Activated T-cell treated with anti-CD3 and anti-CD28 coated beads, Interleukin-2, amount 50 U/mL, for 1 hour (primary cell): ENCODE measurements around the gene S100A12.
"Not testable (repeated sequence)": the region's sequence is repeated elsewhere in the genome, so short reads cannot be mapped to it uniquely, and the experiment has no call there.

Experiments used
- DNase-seq: peaks from one replicate; pipeline ENCODE4 v3.0.0-alpha.2; 2020

Gene S100A12

DNA sequence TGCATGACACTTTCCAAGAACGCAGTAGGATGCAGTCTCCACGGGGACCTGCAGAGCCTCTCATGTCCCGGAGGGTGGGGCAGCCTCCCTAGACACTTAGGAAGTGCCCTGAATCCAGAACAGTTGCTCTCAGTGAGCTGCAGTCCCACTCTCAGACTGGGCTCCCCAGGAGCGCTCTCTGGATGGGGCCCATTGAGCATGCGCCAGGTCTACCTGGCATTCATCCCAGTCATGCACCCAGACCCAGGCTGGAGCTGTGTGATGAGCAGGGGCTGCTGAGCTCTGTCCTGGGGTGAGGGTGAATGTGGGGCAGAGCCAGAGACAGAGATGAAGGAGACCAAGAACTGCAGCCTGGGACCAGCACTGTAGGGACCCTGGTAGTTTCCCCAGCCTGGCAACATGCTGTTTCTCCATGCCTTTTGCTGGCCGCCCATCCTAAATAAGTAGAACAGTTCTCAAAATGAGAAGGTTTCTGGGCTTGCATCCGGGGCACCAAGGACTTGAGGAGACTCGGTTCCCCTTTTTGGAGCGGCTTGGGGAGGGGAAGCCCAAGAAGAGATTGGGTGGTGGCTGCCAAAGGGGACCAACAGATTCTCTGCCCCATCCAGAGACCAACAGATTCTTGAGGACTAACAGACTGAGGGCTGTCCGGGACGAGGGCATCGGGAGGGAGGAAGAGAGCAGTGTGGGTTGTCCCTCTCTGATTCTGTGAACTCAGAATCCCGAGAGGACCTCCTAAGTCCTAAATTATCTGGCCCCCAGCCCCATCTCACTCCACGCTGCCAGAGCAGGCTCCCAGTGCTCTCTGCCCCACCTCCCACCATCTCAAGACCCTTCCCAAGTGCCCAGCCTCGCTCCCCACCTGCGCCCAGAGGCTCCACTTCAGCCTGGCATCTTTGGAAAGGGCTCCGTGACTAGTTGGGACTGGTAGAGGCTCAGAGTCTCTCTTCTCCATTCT, 25.8 kb downstream of the S100A12 start:
- no peak for DNase-seq

DNA sequence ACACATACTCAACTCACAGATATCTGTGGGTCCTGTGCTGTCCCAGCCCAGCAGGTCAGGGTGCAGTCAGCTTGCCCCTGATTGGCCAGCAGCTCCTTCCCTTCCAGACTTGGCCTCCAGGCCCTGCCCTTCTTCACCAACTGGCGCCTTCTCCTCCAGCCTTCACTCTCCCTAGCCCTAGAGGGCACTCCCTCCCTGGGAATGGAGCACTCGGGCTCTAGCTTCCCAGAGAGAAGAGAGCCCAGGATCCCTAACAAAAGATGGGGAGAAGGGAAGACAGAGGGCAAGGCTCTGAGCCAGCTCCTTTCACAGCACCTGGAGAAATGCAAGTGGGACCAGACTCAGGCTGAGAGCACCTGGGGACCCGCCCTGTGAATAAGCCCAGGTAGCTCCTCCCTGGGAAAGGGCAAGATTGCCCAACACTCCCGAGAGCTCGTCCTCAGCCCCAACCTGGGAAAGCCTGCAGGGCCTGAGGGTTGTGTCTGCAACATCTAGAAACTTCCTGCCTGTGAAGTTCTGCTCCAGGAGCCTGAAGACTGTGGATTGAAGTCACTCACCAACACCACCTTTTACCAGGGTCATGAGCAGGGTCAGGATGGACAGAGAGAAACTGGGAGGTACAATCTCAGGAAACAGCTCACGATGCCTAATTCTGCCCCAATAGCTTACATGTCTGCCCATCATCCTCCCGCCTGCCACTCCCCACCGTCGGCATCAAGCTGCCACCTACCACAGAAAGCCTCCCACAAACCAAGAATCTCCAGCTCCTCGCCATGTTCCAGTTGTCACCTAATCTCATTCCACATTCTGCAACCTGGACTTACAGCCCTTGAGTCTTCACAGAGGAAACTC, 26.7 kb downstream of the S100A12 start, which contains the start of gene PGLYRP4:
Gene PGLYRP4 (minus strand): TSS at position 331 of the 852 bp plus-strand sequence. CDS start 909 bp downstream, outside the sequence.
- DNase-seq = no peak

DNA sequence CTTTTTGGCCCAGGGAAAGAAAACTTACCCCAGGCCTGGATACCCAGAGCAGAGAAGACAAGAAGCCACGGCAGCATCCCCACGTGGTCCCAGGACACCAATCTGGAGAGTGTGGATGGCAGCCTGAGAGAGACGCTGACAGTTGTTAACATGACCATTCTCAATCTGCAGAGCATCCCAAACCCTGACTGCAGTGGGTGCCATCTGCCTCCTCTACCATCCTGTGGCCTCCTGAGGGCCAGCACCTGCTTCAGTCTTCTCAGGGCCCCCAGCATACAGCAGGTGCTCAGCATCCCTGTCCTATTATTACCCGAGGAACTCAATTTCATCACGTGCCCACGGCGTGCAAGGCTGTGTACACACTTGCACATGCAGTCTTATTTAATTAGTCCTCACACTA, 27.6 kb downstream of the S100A12 start:
- DNase-seq = no peak

DNA sequence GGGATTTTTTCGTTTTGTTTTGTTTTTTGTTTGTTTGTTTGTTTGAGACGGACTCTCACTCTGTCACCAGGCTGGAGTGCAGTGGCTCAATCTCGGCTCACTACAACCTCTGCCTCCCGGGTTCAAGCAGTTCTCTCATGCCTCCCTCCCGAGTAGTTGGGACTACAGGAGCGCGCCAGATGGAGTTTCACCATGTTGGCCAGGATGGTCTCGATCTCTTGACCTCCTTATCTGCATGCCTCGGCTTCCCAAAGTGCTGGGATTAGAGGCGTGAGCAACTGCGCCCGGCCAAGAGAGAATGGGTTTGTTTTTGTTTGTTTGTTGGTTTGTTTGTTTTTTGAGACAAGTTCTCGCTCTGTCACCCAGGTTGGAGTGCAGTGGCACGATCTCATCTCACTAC, 28.4 kb downstream of the S100A12 start:
- DNase-seq = not testable (repeated sequence)

DNA sequence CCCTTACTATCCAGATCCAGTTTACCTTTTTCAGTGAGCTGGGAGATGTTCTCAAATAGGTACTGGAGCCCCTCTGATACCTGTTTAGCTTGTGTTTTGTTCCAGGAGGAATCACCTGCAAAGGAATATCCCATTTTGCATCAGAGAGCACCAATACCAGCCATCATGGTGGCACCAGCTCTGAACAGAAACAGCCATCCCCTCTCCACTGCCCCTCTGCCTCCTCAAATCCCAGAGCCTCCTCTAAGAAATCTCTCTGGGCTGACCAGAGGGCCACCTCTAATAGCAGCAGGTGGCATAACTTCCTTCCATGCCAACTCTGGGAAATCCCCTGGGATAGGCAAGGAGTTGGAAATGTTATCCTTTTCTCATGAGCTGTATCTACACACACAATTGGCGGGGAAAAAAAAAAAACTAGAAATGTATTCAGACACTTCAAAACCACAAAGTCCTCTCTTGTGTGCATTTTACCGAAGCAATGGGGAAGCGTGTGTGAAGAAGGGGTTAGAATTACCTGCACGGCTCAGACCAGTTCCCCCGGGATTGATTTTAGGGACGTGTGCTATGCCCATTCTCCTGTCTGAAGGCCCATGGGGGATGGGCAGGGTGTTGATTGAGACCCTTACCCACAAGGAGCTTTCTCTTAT, 29.2 kb downstream of the S100A12 start:
- no peak for DNase-seq

DNA sequence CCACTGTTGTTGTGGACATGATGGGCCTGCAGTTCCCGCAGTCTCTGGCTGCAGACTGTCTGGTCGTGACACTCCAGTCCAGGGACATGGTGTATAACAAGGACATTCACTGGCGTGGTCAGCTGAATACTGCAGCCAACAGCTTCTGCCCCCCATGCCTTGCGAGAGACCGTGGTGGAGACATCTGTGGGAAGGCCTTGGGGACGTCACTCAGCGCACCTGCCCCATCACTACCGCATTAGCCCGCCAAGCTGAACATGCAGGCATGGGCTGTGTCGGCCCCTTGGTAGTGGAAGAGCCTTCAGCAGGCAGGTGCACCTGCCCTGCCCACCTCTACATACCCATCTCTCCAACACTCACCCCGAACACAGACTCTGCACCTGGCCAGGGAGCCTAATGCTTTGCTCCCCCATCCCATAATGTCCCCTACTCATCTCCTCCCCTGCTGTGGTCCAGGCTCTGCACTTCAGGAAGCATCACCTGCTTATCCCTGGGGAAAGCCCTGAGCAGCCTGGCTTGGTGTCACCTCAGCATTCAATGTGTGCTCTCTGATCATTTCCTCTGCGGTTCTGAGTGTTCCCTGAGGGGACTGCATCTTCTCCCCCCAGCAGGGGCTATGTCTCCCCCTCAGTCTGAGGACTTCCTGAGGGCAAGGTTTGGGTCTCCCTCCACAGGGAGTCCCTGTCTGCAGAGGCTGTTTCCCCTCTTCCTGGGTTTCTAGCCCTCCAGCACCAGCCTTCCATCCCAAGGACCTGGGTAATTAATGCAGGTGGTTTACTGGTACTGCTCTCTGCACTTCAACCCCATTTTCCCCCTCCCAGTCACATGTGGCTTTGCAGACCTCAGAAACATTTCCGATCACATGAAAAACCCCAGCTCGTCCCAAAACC, 30.0 kb downstream of the S100A12 start:
- DNase-seq = no peak

DNA sequence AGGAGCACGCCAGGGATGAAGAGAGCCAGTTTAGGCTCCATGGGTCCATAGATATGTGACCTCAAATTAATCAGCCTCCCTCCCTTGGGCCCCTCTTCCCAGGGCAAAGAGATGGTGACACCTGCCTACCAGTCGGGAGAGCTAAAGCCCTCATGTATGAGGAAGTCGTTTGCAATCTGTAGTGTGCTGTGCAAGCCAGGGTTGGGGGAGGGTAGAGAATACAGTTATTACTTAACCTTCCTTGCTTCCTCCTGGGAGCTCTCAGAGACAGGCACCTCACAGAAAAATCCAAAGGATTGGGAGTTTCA, 30.7 kb downstream of the S100A12 start:
- no peak for DNase-seq

DNA sequence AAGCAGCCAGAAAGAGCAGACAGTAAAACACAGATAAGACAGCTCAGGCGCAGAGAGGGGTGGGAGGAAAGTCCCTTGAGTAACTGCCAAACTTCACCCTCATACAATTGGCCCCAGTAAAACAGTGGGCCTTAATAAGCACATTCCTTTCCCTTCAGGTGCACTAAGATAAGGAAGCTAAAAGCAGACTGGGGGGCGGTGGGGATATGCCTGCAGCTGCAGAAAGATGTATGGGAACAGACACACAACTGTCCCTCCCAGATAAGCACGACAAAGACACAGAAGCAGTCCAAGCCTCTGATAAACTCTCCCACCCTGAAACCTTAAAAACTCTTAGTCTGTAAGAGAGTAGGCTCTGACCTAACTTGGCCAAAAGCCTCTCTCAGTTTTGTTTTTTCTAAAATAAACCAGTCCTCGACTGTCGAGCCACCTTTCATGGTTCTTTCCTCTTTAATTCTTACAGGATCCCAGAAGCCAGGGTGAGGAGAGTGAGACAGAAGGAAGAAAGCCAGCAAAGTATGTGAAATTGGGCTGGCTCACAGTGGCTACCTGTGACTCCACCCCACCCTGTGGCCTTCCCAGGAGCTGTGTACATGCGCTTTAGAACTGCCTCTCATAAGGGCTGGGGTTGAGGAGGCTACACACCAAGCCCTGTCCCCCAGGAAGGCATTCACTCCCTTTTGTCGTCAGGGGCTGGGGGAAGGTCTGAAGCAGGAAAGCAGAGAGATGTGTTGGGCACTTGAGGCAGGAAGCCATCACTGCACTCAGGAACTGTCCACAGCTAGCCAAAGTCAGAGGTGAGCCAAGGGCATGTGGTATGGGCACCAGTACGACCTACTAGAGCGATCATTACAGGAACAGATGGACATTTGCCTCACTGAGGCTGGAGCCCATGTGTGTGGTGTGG, 31.4 kb downstream of the S100A12 start:
- DNase-seq = no peak

DNA sequence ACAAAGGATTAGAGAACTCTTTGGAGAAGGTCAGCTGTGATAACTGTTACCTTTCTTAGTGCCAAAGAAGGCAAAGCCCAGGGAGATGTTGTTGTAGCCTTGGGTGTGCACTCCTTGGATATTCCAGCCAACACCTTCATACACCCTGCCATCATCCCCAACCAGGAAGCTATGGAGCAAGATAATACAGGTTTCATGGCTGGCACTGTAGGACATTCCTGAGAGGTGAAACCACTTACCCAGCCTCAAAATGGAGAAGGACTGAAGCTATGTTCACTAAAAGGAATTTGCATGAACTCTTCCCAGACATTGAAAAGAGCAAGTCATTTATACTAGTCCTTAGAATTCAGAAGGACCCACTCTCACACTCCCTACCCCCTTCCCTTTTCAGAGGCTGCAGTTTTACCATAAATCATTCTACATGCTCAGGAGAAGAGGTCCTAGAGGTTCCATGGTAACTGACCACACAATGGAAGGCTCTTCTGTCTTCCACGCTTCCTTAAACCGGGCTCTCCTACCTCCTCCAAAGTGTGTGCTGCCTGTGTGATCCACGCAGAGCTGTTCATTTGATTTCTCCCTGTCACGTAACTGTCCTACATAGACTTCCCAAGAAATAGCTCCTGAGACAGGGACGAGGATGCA, 32.3 kb downstream of the S100A12 start:
- DNase-seq = no peak

DNA sequence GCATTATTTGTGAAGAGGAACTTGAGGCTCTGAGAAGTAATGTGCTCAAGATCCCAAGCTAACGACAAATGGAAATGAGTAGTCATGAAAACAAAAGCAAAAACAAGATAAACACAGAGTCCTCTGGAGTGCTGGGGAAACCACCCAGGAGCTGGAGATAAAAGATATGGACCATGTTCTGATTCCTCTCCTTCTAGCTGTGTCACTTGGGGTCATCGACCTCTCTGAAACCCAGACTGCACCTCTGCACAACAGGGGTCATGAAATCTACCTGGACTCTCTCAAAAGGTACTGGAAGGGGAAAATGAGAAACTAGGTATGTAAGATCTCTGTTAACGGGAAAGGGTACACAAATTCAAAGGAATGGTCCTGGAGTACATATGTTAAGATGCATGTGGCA, 33.2 kb downstream of the S100A12 start:
- DNase-seq = no peak

DNA sequence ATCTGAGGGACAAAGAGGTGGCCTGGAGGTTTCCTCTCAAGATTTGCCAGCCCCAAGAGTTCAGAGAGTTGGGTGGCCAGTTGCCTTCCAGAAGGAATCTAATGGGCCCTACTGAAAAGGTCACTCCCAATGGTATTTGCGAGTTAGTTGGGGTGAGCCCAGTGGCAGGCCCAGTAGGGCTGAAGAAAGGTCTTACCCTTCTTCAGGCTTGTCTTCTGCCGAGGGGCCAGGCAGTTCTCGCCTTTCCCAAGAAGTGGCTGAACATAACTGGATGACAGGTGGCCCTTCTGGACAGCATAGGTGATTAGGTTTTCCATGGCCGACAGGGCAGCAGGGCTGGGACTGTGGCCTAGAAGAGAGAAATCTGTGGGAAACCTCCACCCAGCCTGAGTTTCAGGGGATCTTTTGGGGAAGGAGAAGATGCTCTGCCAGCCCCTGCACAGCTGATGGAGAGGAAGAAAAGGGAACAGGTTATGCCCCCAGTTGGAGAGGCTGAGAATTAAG, 33.9 kb downstream of the S100A12 start:
- DNase-seq = no peak

DNA sequence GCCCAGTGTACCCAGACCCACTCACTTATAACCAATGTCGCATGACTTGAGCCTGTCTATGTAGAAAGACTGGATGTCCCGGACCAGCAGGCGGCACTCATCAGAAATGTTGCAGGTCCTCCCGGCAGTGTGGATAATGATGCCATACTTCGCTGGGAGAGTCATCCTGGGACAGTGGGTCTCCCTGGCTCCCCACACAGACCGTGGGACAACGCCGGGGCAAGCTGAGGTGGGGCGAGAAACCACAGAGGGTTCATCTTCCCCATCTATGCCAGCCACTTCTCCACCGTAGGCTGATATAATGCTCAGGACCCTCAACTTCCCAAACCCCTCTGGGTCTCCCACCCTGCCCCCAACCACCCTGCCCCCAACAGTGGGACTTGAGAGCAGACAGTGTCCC, 35.1 kb downstream of the S100A12 start:
- no peak for DNase-seq

DNA sequence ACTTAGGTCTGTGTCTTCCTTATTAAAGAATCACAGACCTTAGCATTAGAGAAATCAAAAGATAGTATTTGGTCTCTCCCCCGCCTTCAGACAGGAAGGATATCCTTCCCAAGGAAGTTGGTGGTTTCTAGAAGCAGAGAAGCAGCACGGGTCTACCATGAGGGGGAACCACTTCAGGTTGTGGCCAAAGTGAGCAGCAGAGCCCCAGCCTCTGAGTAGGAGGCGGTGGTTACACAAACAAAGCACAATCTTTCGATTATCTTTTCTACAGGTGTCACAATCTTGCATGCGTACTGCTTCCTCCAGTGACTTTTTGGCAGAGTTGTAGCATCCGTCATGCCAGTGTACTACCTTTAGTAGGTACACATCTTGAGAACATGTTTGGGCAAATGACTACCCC, 35.6 kb downstream of the S100A12 start:
- no peak for DNase-seq

DNA sequence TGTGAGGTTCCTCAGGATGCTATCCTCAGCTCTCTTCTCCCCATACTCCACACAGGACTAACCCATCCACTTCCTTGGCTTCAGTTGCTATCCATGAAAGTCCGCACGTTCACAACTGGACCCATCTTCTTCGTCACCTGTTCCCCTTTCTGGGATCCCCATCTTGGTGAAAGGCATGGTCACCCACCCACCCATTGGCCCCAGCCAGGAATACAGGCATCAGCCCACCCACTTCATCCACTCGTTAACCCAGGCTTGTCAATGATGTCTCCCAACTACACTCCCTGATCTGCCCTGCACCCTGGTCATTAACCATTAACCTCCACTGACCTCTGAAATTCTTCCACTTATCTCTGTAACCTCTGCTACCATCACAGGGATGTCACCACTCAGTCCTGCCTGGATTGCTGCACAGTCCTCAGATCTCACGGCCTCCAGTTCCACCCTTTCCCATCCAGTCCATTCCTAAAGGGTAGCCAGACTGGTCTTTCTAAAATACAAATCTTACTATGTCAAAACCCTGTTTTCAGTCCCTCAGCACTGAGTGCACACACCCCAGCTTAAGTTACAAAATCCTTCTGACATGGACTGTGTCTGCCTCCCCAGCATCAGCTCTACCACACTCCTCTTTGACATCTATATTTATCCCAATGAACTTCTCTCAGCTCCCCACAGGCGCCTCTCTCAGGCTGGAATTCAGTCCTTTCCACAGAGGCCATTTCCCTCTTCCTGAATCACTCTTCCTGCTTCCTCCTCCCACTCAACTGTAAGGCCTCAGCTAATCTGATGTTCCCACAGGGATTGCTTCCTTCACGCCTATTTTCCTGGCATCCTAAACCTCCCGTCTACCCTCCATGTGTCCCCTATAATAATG, 37.2 kb downstream of the S100A12 start:
- no peak for DNase-seq

DNA sequence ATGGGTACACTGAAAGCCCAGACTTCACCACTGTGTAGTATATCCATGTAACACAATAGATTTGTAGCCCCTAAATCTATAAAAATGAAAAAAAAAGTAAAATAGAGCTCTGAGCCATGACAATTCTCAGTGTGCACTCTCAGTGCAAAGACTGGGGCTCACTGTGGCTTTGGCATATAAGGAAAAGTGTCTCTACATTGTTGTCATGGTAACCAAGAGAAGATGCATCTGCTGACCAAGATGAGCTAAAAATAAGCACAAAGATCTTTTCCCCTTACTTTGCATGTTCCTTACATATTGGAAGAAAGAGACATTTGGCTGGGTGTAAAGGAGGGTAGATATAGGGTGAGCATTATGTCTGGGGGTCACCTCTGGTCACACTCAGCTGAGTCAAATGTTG, 38.8 kb downstream of the S100A12 start:
- DNase-seq = no peak

DNA sequence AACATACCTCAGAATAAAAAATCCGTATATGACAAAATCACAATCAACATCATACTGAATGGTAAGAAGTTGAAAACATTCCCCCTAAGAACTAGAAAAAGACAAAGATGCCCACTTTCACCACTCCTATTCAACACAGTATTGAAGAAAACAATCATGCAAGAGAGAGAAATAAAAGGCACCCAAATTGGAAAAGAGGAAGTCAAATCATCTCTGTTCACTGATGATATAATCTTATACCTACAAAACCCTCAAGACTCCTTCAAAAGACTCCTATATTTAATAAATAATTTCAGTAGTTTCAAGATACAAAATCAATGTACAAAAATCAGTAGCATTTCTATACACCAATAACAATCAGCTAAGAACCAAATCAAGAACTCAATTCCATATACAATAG, 41.5 kb downstream of the S100A12 start:
- DNase-seq = no peak

DNA sequence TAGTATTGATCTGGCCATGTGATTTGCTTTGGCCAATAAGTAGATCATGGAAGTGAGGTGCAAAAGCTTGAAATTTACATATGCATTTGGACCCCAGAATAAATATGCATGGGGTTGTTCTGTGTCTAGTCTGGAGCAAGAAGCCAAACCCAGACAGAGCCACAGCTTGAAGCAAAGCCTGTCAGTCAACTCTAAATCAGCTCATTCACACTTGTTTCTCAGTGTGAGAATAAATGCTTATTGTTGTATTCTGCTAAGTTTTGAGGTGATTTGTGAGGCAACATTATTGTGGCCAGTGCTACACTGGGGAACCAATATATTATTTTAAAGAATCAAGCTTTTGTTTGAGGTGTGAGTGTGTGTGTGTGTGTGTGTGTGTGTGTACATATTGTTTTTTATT, 50.5 kb downstream of the S100A12 start:
- DNase-seq = no peak
